Stimulated activated CD8-positive, alpha-beta memory T cell treated with anti-CD3 and anti-CD28 coated beads, Interleukin-15, amount 100 ng/mL, for 48 hours (primary cell): ENCODE results near the gene TNFAIP3.
A peak's percentile ranks its signal among the peaks of the same experiment; 100 is the strongest.

Experiments used
- DNase-seq, 2 donors: peaks; one replicate each; pipeline ENCODE4 v3.0.0-alpha.2; 2020; ENCODE audit warnings: low read depth in 2 of 2

Gene TNFAIP3

GRCh38 chr6:137923866-137924653, 57.0 kb downstream of the TNFAIP3 start:
- DNase-seq: no peak

GRCh38 chr6:137925141-137925698, 58.2 kb downstream of the TNFAIP3 start:
- DNase-seq: no peak

- DNase-seq: no peak
Measured at GRCh38 chr6:137926207-137926731, 59.2 kb downstream of the TNFAIP3 start.

GRCh38 chr6:137926985-137927384, 59.9 kb downstream of the TNFAIP3 start:
- DNase-seq: no peak

GRCh38 chr6:137927777-137928218, 60.7 kb downstream of the TNFAIP3 start:
- peak; percentile 80 for DNase-seq

GRCh38 chr6:137928286-137928685, 61.2 kb downstream of the TNFAIP3 start:
- DNase-seq: no peak

GRCh38 chr6:137931849-137932465, 64.9 kb downstream of the TNFAIP3 start:
- DNase-seq: no peak
